Lung microvascular endothelial cell (primary cell): ENCODE data around the gene DYNLT2. TPM values are rescaled to one million over a fixed set of nuclear protein-coding genes. Genes with fewer than 3 reads are reported as not detected.
A peak's percentile ranks its signal among the peaks of the same experiment; 100 is the strongest.
"Not testable (repeated sequence)": the region's sequence is repeated elsewhere in the genome, so short reads cannot be mapped to it uniquely, and the experiment has no call there.

Experiments used
- DNase-seq, 2 donors: peaks; one replicate each; pipeline versions ENCODE4 v3.0.0 to v3.0.0-alpha.2; 2010; ENCODE audit warnings: low read depth in 2 of 2
- total RNA-seq: library from RNA; depleted of rRNA; stranded (reverse); fragments of >200 nt; gene quantifications from 2 replicates; pipeline ENCODE4 v1.2.1, GENCODE V29; 2014

The DYNLT2 gene
- total RNA-seq, 1 donor from 2014 or later, result 0.60 TPM

- no peak for DNase-seq
Measured at GRCh38 chr6:169783971-169784820, 32.8 kb upstream of the DYNLT2 start.

- DNase-seq, result no peak
Measured at GRCh38 chr6:169783401-169783800, 32.0 kb upstream of the DYNLT2 start.

- DNase-seq, result no peak
Measured at GRCh38 chr6:169782966-169783365, 31.6 kb upstream of the DYNLT2 start.

GRCh38 chr6:169780571-169781091 is 29.3 kb upstream of the DYNLT2 start:
- peak; percentile 17 to 64 for DNase-seq

- DNase-seq, result no peak
Measured at GRCh38 chr6:169779896-169780295, 28.5 kb upstream of the DYNLT2 start.

- DNase-seq, result no peak
Measured at GRCh38 chr6:169779092-169779815, 27.9 kb upstream of the DYNLT2 start.

GRCh38 chr6:169778646-169779045 is 27.3 kb upstream of the DYNLT2 start:
- peak in 1 of 2 donors; percentile 15 for DNase-seq

- DNase-seq, result no peak
Measured at GRCh38 chr6:169777896-169778295, 26.5 kb upstream of the DYNLT2 start.

GRCh38 chr6:169776379-169776778 is 25.0 kb upstream of the DYNLT2 start:
- no peak for DNase-seq

GRCh38 chr6:169775321-169775720 is 23.9 kb upstream of the DYNLT2 start:
- DNase-seq, result no peak

- DNase-seq, result no peak
Measured at GRCh38 chr6:169774347-169774746, 23.0 kb upstream of the DYNLT2 start.

GRCh38 chr6:169766921-169767736 is 15.8 kb upstream of the DYNLT2 start:
- DNase-seq, result no peak

- DNase-seq, result no peak
Measured at GRCh38 chr6:169766232-169766631, 14.9 kb upstream of the DYNLT2 start.

- not testable (repeated sequence) for DNase-seq
Measured at GRCh38 chr6:169765789-169766188, 14.4 kb upstream of the DYNLT2 start.

- DNase-seq, result no peak
Measured at GRCh38 chr6:169763881-169764280, 12.5 kb upstream of the DYNLT2 start.

GRCh38 chr6:169763308-169763707 is 11.9 kb upstream of the DYNLT2 start:
- no peak for DNase-seq

- no peak for DNase-seq
Measured at GRCh38 chr6:169755162-169755561, 3.8 kb upstream of the DYNLT2 start.

GRCh38 chr6:169752074-169752623 is 777 bp upstream of the DYNLT2 start:
- DNase-seq, result peak in 1 of 2 donors; percentile 18

- no peak for DNase-seq
Measured at GRCh38 chr6:169746556-169746955, 4.8 kb downstream of the DYNLT2 start.

GRCh38 chr6:169745405-169745804 is 6.0 kb downstream of the DYNLT2 start:
- DNase-seq, result no peak

GRCh38 chr6:169741344-169741743 is 10.0 kb downstream of the DYNLT2 start:
- no peak for DNase-seq
